ENCODE results near the gene MOGAT2.
"Not testable (repeated sequence)": the region's sequence is repeated elsewhere in the genome, so short reads cannot be mapped to it uniquely, and the experiment has no call there.

Gene MOGAT2

GRCh38 chr11:75717608-75718418 lies at the start of gene MOGAT2:
Gene MOGAT2 (plus strand): TSS chr11:75717838. CDS start chr11:75717889, 51 bp downstream.
- no peak for DNase-seq

DNA sequence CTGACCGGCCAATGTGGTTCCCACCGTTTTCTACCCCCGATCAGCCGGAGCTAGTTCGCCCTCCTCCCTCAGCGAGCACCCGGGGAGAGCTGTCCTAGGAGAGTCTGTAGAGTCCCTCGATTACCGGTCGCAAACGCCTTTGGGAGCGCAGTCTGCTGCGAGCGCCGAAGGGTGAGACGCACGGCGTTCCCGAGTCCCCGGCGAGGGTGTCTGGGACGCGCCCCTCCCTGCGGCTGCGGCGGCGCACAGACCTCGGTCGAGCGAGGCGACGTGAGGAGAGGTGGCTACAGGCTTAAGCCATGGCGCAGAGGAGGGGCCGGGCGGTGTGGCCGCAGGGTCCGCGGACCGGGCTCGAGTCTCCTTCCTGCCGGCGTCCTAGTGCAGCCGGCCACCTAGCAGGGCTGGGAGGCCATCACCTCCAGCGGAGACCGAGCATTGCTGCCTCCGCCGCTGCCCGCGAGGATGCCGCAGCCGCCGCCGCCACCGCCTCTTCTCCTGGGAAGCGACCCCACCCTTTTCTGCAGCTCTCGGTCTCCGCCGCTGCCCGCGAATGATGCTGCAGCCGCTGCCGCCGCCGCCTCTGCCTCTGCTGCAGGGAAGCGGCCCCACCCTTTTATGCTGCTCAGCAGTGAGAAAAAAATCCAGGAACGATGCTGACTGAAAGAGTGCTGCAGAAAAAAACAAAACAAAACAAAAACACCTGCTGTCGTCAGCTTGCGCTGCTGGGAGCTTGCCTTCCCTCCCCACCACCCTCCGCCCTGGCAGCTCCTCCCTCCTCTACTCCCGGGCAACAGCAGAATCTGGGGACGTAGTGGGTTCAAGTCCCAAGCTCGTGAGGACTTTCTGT lies 49.0 kb upstream of the MOGAT2 start, which contains the start of gene MAP6:
Gene MAP6 (minus strand): TSS at position 588 of the 847 bp plus-strand sequence. CDS start 669 bp downstream, outside the sequence.
- no peak for DNase-seq

GRCh38 chr11:75673977-75674582 lies 43.6 kb upstream of the MOGAT2 start:
- no peak for DNase-seq

DNA sequence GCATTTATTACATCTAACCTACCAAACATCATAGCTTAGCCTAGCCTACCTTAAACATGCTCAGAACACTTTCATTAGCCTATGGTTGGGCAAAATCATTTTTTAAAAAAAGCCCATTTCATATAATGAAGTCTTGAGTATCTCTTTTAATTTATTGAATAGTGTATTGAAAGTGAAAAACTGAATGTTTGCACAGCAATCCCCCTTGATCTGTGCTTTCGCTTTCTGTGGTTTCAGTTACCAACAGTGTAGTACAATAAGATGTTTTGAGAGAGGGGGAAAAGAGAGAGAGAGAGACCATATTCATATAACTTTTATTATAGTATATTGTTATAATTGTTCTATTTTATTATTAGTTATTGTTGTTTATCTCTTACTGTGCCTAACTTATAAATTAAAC lies 40.4 kb upstream of the MOGAT2 start:
- no peak for DNase-seq

DNA sequence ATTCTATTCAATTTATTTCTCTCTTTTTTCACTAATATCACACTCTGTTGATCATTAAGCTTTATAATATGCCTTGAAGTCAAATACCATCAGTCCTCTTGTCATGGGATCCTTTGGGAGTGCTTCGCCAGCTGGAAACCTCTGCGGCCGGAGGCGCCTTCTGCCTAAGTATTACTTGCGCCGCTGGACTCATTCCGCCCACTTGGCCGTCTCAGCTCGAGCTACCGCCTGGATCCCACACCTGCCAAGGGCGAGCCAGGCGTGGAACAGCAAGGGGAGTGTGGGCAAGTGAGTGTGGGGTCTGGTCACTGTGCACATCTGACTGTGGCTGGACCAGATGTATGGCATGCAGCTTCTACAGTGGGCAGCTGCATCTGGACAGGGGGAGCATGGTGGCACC lies 39.7 kb upstream of the MOGAT2 start:
- no peak for DNase-seq

DNA sequence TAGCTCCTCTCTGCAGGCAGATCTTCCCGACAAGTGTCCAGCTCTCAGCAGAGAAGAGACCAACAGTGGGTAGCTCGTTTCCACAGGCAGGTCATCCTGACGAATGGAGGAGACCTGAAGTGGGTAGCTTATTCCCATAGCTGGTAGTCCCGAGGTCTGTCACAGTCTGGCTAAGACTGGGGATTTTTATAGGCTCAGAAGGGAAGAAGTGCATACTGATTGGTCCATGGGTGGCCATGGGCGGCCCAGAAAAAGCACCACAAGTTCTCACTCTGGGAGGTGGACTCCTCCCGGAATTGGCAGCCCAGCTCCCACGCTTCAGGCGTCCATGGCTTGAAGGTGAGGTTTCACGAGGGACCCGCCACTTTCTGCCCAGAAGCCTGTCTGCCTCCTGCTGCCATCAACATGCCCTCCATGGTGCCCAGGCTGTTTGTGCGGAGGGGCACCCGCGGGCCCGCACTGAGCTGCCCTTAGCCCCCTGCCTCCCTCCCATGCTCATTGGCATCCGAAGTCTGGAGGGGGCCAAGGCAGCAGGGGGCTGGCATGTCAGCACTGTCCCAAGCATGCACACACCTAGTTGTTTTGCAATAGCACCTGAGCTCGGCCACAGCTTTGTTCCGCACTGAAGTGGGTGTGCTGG lies 38.9 kb upstream of the MOGAT2 start:
- no peak for DNase-seq

GRCh38 chr11:75679566-75679965 lies 38.1 kb upstream of the MOGAT2 start:
- DNase-seq, result no peak

DNA sequence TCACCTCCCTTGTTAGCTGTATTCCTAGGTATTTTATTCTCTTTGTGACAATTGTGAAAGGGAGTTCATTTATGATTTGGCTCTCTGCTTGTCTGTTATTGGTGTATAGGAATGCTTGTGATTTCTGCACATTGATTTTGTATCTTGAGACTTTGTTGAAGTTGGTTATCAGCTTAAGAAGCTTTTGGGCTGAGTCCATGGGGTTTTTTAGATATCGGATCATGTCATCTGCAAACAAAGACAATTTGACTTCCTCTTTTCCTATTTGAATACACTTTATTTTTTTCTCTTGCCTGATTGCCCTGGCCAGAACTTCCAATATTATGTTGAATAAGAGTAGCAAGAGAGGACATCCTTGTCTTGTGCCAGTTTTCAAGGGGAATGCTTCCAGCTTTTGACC lies 33.8 kb upstream of the MOGAT2 start:
- DNase-seq, result not testable (repeated sequence)

DNA sequence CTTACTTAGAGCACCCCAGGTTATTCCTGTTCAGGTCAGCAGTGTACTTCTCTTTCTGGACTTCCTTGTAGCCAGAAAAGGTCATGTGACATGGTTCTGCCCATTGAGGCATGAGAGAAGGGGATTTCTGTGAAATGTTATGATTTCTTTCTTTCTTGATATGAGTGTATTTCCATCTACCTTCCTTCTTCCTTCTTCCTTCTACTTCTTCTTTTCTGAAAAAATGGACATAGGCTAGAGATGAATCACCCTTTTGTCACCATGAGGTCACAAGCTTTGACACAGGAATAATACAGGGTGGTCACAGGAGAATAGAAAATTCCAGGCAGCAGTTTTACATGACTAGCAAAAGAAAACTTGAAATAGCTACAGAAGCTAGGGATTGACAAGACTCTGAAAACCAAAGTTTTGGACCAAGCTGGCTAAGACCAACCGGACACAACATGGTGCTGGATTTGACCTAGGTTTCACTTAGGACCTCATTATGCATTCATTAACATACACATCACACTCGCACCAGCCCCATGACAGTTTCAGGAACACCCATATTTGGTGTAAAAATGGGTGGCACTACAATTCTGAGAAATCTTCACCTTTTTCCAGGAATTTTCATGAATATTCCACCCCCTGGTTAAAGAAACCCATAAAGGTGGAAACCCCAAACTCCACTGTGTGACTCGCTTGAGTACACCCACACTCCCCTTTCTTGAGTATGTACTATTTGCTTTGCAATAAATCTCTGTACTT lies 27.6 kb upstream of the MOGAT2 start:
- DNase-seq, result no peak

DNA sequence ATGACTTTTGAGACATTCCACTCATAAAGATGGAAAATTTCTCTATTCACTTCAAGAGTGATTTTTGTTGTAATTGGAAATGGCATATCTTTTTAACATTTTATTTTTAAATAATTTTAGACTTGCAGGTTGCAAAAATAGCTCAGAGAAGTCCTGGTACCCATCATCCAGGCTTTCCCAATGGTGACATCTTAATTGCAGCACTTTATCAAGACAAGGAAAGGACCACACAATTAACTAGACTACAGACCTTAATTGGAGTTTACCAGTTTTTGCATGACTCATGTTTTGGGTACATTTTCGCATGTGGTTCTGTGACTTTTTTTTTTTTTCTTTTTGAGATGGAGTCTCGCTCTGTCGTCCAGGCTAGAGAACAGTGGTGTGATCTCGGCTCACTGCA lies 25.8 kb upstream of the MOGAT2 start:
- no peak for DNase-seq

DNA sequence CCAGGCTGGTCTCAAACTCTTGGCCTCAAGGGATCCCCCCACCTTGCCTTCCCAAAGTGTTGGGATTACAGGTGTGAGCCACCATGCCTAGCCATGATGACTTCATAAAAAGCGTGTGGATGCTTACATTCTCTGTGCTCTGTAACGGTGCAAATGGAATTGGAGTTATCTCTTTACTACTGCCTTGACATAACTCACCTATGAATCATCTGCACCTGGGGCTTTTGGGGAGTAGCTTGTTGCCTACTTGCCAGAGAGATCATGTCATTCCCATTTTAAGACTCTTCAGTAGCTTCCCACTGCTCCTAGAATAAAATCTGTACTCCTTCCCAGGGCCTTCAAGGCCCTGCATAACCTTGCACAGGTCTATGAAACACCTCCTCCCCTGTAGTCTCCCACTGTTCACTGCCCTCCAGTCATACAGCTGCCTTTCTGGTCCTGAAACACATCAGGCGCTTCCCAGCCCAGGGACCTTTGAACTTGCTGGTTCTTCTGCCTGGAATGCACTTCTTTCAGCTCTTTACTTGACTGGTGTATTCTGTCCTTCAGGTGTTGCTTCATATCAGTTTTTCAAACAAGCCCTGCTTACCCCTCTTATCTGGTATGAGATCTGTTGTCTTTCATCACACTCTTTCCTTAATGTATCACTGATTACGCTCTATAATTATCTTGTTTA lies 19.6 kb upstream of the MOGAT2 start:
- DNase-seq, result no peak

- no peak for DNase-seq
Observed at GRCh38 chr11:75700940-75701339, 16.7 kb upstream of the MOGAT2 start.

- DNase-seq, result no peak
Observed at GRCh38 chr11:75703695-75704237, 13.9 kb upstream of the MOGAT2 start.

DNA sequence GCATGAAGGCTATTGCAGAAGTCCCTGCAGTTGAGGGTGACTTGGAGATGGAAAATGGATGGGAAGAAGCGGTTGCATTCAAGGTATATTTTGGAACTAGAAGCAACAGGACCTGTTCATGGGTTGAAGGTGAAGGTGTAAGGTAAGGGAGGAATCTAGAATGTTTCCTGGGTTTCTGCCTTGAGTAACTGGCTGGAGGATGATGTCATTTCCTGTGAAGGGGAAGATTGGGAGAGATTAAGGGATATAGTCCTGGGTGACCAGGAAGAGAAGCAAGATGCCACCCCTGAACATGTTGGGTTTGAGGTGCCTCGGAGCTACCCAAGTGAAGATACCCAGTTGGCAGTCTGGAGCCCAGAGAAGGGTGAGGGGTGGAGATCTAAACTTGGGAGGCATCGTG lies 12.1 kb upstream of the MOGAT2 start:
- no peak for DNase-seq

- DNase-seq, result peak; percentile 57 to 61
Observed at GRCh38 chr11:75706260-75706729, 11.3 kb upstream of the MOGAT2 start.

DNA sequence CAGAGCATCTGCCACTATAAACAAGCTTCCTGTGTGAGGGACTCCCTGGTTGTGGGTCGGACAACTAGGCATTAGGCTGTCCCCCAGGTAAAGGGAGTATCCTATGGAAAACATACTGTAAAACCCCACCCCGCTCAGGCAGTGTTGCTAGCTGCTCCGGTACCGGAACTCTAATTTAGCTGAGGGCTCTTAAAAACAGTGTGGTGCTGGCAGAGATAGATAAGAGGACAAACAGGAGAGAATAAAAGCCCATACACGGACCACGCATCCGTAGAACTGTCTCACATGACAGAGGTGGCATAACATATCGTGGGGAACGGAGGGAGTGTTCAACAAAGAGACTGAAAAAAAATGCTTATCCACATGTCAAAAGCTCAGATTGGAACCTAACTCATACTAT lies 3.4 kb upstream of the MOGAT2 start:
- no peak for DNase-seq

GRCh38 chr11:75715688-75716087 lies 1.9 kb upstream of the MOGAT2 start:
- DNase-seq, result no peak

DNA sequence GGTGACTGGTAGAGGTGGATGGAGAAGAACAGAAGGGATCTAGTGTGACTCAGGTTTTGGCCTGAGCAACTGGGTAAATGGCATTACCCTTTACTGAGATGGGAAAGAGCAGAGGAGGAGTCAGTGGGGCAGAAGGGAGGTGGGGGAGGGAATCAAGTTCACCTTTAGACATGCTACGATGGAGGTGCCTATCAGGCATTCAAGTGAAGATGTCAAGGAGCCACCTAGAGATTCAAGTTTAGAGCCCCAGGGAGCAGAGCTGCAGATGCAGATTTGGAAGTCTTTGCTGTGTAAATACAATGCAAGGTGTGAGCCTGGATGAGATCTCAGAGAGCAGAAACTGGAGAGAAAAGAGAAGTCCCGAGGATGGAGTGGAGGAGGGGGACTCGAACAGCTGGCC lies 979 bp upstream of the MOGAT2 start:
- DNase-seq, result no peak

DNA sequence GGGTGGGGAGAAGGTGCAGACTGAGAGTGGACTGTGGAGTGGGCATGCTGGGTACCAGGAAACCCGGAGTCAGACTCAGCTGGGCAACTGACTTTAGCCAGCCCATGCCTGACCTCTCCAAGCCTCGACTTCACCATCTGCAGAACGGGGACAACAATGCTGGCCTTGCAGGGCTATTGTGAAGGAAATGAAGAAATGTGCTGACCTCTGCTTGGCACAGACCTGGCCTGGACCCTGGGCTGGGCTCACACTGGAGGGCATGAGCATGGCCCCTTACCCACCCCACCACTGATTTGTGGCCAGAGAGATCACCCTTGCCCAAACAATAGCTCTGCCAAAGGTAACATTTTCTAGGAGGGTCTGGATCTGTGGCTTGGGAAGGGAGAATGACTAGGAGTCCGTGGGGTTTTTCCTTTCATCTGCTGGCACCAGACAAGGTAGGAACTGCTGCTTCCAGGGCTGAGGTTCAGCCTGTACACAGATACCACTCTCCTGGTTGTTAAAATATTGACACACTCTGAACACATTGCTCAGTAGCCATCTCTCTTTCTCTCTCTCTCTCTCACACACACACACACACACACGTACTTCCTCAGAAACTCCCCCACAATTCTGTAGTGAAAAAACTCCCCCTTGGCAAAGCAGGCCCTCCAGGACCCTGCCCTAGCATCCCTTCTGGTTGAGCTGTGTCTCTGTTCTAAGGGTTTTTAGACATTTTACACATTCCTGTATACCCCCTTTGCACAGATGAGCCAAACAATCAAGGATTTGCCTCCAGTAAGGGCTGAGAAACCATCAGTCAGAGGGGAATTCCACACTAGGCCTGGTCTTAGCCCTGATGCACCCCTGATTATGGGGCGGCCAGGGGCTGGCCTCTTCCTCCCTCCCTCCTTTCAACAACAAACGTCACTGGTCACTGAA lies 1.0 kb downstream of the MOGAT2 start:
- DNase-seq, result no peak
